Omental fat pad (tissue), 4 donors: ENCODE data around the gene ZNF674. TPM values are rescaled to one million over a fixed set of nuclear protein-coding genes. Genes with fewer than 3 reads are reported as not detected.

Experiments
- ATAC-seq: fragments of 150-250 bp; one replicate; pipeline ENCODE4 v1.9.1; 2016; ENCODE audit warnings: mild to moderate bottlenecking, moderate library complexity; ENCODE audit not compliant: low FRiP score
- DNase-seq: peaks from one replicate; pipeline ENCODE4 v3.0.0-alpha.2; 2019; ENCODE audit warnings: low spot score
- total RNA-seq, 4 donors: library from RNA; depleted of rRNA; stranded (reverse); fragments of >200 nt; gene quantifications; one replicate each; pipeline ENCODE4 v1.1.0, GENCODE V29; 2016
- TF ChIP-seq, protein P1 (sequence below), 3 donors: fragments of 450-650 bp; IDR thresholded peaks; one replicate each; pipeline ENCODE4 v1.5.1; 2016 to 2017; ENCODE audit warnings: antibody characterized with exemption in 3 of 3, mild to moderate bottlenecking in 3 of 3, moderate library complexity in 2 of 3

Gene ZNF674
- total RNA-seq, result 1 to 10 TPM; 1.9 to 5.2 (median 2.5) TPM

DNA sequence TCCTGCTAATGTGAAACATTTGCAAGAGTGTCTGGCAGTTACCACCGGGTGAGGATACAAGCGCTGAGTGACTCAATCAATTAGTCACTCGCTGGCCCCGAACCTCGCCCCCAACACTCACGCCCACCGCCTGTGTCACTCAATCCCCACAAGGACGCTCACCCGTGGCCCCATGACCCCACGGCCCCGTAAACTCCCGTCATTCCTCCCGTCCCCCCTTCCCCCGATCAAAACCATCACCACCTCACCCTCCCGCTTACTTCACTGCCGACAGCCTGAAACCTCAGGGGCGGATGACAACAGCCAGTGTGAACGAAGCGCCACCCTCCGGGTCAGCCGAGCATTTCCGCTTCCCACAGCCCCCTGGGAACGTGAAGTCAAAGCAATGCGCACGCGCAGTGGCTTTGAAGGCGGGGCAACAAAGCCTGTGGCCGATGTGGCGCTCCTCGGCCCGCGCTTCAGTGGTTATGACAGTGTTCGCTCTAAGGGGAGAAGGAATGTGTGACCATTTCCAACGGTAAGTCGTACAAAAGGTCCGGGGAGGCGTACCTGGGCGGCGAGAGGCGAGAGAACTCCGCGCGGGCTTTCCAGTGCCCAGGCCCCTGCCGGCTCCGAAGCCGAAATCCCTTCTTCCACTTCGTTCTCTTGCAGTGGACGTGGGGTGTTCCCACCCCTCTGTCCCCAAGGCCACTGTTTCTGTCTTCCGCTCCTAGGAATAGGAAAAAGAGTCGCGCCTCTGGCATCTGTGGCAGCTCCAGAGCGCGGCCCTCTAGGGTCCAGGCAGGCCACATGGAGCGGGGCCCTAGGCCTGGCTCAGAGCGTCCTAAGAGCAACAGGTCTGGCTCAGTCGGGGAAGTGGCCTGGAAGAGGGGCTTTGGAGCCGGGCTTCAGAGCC lies at the start of gene ZNF674:
ZNF674 (minus strand) TSS at position 311 of the 895 bp plus-strand sequence. CDS start 3,334 bp downstream, outside the sequence.
- TF ChIP-seq, protein P1, sequence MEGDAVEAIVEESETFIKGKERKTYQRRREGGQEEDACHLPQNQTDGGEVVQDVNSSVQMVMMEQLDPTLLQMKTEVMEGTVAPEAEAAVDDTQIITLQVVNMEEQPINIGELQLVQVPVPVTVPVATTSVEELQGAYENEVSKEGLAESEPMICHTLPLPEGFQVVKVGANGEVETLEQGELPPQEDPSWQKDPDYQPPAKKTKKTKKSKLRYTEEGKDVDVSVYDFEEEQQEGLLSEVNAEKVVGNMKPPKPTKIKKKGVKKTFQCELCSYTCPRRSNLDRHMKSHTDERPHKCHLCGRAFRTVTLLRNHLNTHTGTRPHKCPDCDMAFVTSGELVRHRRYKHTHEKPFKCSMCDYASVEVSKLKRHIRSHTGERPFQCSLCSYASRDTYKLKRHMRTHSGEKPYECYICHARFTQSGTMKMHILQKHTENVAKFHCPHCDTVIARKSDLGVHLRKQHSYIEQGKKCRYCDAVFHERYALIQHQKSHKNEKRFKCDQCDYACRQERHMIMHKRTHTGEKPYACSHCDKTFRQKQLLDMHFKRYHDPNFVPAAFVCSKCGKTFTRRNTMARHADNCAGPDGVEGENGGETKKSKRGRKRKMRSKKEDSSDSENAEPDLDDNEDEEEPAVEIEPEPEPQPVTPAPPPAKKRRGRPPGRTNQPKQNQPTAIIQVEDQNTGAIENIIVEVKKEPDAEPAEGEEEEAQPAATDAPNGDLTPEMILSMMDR (IDR thresholded peaks at IDR 0.05), result no peak
- ATAC-seq, result peak; percentile 88
- DNase-seq, result peak; percentile 78

DNA sequence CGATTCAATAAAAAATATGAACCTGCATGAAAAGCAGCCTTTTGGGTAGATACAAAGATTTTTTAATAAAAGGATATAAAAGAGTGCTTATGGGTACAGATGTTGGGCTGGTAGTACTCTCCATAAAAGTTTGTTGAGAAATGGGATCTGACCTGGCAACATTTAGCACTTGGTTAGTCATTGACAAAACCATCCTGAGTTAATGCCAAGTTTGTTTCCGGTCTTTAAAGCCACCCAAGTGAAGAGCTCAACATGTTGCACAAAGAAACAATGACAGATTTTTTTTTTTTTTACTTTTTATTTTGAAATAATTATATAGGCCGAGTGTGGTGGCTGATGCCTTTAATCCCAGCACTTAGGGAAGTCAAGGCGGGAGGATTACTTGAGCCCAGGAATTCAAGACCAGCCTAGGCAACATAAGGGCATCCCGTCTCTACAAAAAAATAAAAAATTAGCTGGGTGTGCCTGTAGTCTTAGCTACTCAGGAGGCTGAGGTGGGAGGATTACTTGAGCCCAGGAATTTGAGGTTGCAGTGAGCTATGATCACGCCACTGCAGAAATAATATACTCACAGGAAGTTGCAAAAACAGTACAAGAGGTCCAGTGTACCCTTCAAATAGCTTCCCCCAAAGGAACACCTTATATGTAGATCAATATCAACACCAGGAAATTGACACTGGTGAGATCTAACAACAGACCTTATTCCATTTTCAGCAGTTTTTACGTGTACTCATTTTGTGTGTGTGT lies 44.9 kb upstream of the ZNF674 start:
- DNase-seq, result no peak
- TF ChIP-seq, protein P1 (IDR thresholded peaks at IDR 0.05), result no peak
- ATAC-seq, result no peak

DNA sequence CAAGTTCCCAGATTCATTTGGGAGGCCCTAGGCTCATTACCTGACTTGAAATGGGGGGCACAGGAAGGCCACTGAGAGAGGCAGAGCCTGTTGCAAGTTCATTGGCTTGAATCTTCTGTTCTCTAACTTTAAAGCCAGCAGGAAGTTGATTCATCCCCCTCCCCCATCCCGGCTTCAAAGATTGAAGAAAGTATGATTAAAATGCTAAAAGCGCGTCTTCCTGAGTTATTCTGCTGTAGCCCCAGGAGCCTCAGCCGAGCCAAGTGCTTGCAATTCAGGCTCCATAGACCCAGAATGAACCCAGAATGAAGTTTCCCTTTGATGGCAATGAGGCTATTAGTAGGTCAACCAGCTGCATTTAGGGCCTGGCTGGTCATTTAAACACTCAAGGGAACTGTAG lies 43.0 kb upstream of the ZNF674 start:
- ATAC-seq (no peak), DNase-seq (no peak)
- TF ChIP-seq, protein P1 (IDR thresholded peaks at IDR 0.05), result no peak

DNA sequence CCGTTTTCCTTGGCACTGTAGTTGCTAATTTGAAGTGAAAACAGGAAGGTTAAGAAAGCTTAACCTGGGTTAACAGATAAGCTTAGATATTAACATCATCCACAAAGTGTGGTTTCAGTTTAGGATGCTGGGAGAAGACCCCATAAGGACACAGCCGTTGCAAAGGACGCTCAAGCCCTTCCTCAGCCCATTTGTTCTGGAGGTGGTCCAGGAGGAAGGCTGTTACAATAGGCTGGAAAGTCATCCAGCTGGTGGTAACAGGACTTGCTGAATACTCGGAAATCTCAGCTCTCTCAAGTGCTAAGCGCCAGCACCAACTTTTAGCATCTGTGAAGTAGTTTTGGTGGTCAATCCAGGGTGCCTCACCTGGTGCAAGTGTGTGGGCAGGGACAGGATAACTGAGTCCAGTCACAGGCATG lies 42.5 kb upstream of the ZNF674 start:
- no peak for ATAC-seq
- TF ChIP-seq, protein P1 (IDR thresholded peaks at IDR 0.05), result no peak

DNA sequence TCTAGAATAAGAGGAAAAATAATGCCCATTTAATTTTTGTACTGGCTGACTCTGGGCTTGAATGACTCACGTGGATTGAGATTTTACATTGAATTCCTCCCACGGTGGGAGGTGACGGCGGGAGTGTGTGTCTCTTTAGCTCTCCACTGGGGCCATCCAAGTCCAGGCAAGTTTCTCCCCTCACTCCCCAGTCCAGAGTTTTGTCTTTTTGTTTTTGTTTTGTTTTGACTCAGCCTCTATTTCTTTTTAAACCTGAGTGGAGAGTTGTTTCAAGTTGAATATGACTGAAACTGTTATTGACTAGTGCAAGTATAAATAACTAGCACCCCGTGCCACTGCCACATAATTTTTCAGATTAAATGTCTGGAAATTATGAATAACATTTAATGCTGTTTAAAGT lies 41.9 kb upstream of the ZNF674 start:
- DNase-seq (no peak), ATAC-seq (peak; percentile 71)
- TF ChIP-seq, protein P1 (IDR thresholded peaks at IDR 0.05), result no peak

More for the DNA sequence above, 42.5 kb upstream of the ZNF674 start:
- no peak for DNase-seq

DNA sequence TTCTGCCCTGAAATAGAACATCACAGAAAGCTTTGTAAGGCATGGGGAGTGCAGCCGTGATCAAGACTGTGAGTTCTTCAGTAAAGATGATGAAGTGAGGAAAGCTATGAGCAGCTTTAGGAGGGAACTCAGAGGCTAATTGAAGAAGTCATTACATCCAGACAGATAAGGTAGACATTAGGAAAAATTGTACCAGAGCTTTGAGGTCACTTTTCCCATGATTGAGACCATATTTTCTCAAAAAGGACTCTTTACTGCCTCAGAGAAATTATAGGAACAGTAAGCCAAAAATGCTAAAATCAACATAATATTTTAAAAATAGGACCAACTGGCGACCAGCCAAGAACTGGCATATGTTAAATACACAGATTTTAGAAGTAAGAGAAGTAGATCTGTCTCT lies 39.5 kb upstream of the ZNF674 start:
- TF ChIP-seq, protein P1 (IDR thresholded peaks at IDR 0.05), result no peak
- DNase-seq (no peak), ATAC-seq (no peak)
